Measurements from ENCODE around the gene MAFB. TPM values are rescaled to one million over a fixed set of nuclear protein-coding genes. Genes with fewer than 3 reads are reported as not detected.

MAFB gene
- total RNA-seq, 1 experiment from 2014 or later, result 0.17 TPM

DNA sequence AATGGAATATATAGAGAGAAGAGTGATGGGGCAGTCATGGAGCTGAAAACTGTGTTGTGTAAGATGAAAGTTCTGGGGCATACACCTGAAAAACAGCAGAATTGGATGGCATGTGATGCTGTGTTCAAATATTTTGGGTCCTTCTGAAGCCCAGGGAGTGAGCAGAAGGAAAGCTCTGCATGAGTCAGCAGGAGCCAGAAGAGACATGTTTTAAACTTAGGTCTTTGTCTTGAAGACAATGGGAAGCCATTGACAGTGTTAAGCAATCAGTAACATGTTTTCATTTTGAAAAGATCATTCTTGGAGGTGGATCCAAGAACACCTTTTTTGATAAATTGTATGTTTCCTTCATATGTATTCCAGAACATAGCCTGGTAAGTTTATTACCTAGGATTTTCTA, 38.9 kb upstream of the MAFB start:
- TF ChIP-seq CTCF (IDR thresholded peaks at IDR 0.05; ENCODE audit: unreplicated experiment), result no peak
- Mint-ChIP-seq H3K4me1 (ENCODE audit: low read depth, unreplicated experiment) (no peaks in the 10 kb centered on the region), H3K4me3 (ENCODE audit: low read depth, unreplicated experiment) (no peak overlapping the region), H3K9me3 (ENCODE audit: low read depth, unreplicated experiment) (no peaks in the 10 kb centered on the region), H3K27me3 (ENCODE audit: unreplicated experiment) (peaks cover 57% of the 10 kb centered on the region), H3K27ac (ENCODE audit: unreplicated experiment) (no peak overlapping the region), H3K36me3 (ENCODE audit: insufficient read depth, unreplicated experiment) (no peaks in the 10 kb centered on the region)
- CTCF ChIA-PET, result no interaction called here
- no TSS peak for BruUV-seq (replicated peaks)
- intact Hi-C loops (cut with micrococcal nuclease; ENCODE audit: unreplicated experiment), result no loop called here
- no peak for DNase-seq

DNA sequence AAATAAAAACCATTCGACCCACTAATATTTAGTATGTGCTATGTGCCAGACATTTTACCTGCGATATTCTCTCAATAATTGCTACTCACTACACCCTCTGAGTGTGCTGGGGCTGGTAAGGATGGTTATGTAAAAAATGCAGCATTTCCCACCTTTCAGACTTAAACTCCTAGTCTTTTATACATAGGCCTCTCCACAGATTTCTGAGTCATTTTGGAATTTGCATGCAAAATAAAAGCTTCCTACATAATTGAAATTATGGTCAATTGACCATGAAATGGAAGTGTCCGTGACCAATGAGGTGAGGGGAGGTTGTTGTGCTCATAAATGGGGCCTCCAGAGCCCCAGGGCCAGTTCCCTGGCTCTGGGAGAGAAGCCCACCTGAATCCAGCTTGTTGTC, 37.7 kb upstream of the MAFB start:
- CTCF ChIA-PET, result no interaction called here
- DNase-seq, result no peak
- intact Hi-C loops (cut with micrococcal nuclease; ENCODE audit: unreplicated experiment), result no loop called here
- no peaks in the 10 kb centered on the region for H3K9me3 Mint-ChIP-seq (ENCODE audit: low read depth, unreplicated experiment)
- H3K27me3 Mint-ChIP-seq (ENCODE audit: unreplicated experiment), result peaks cover 68% of the 10 kb centered on the region
- BruUV-seq (replicated peaks), result no TSS peak
- H3K4me3 Mint-ChIP-seq (ENCODE audit: low read depth, unreplicated experiment), result no peak overlapping the region
- no peaks in the 10 kb centered on the region for H3K36me3 Mint-ChIP-seq (ENCODE audit: insufficient read depth, unreplicated experiment)
- no peaks in the 10 kb centered on the region for H3K4me1 Mint-ChIP-seq (ENCODE audit: low read depth, unreplicated experiment)
- no peak for TF ChIP-seq CTCF (IDR thresholded peaks at IDR 0.05; ENCODE audit: unreplicated experiment)
- H3K27ac Mint-ChIP-seq (ENCODE audit: unreplicated experiment), result no peak overlapping the region

- no peak for TF ChIP-seq CTCF (IDR thresholded peaks at IDR 0.05; ENCODE audit: unreplicated experiment)
- CTCF ChIA-PET, result no interaction called here
- Mint-ChIP-seq H3K4me3 (ENCODE audit: low read depth, unreplicated experiment) (no peak overlapping the region), H3K27me3 (ENCODE audit: unreplicated experiment) (peaks cover 90% of the 10 kb centered on the region), H3K27ac (ENCODE audit: unreplicated experiment) (no peak overlapping the region), H3K36me3 (ENCODE audit: insufficient read depth, unreplicated experiment) (no peaks in the 10 kb centered on the region), H3K9me3 (ENCODE audit: low read depth, unreplicated experiment) (no peaks in the 10 kb centered on the region), H3K4me1 (ENCODE audit: low read depth, unreplicated experiment) (no peaks in the 10 kb centered on the region)
- no peak for DNase-seq
- no TSS peak for BruUV-seq (replicated peaks)
- intact Hi-C loops (cut with micrococcal nuclease; ENCODE audit: unreplicated experiment), result no loop called here
Observed at GRCh38 chr20:40724566-40724965, 35.5 kb upstream of the MAFB start.

- Mint-ChIP-seq H3K4me1 (ENCODE audit: low read depth, unreplicated experiment) (no peaks in the 10 kb centered on the region), H3K27ac (ENCODE audit: unreplicated experiment) (no peak overlapping the region), H3K4me3 (ENCODE audit: low read depth, unreplicated experiment) (no peak overlapping the region), H3K36me3 (ENCODE audit: insufficient read depth, unreplicated experiment) (no peaks in the 10 kb centered on the region), H3K27me3 (ENCODE audit: unreplicated experiment) (peaks cover 99% of the 10 kb centered on the region), H3K9me3 (ENCODE audit: low read depth, unreplicated experiment) (no peaks in the 10 kb centered on the region)
- no peak for DNase-seq
- no peak for TF ChIP-seq CTCF (IDR thresholded peaks at IDR 0.05; ENCODE audit: unreplicated experiment)
- CTCF ChIA-PET, result no interaction called here
- intact Hi-C loops (cut with micrococcal nuclease; ENCODE audit: unreplicated experiment), result no loop called here
- BruUV-seq (replicated peaks), result no TSS peak
Observed at GRCh38 chr20:40720826-40721225, 31.8 kb upstream of the MAFB start.

GRCh38 chr20:40720099-40720498, 31.1 kb upstream of the MAFB start:
- no peak for TF ChIP-seq CTCF (IDR thresholded peaks at IDR 0.05; ENCODE audit: unreplicated experiment)
- Mint-ChIP-seq H3K27me3 (ENCODE audit: unreplicated experiment) (peaks cover 99% of the 10 kb centered on the region), H3K4me3 (ENCODE audit: low read depth, unreplicated experiment) (no peak overlapping the region), H3K27ac (ENCODE audit: unreplicated experiment) (no peak overlapping the region), H3K4me1 (ENCODE audit: low read depth, unreplicated experiment) (no peaks in the 10 kb centered on the region), H3K36me3 (ENCODE audit: insufficient read depth, unreplicated experiment) (no peaks in the 10 kb centered on the region), H3K9me3 (ENCODE audit: low read depth, unreplicated experiment) (no peaks in the 10 kb centered on the region)
- intact Hi-C loops (cut with micrococcal nuclease; ENCODE audit: unreplicated experiment), result no loop called here
- no peak for DNase-seq
- CTCF ChIA-PET, result no interaction called here
- no TSS peak for BruUV-seq (replicated peaks)
